Inflammatory macrophage treated with lipopolysaccharide for 4 hours (primary cell): ENCODE results near the gene PRAMEF18.
"Not testable (repeated sequence)": the region's sequence is repeated elsewhere in the genome, so short reads cannot be mapped to it uniquely, and the experiment has no call there.

Experiments
- DNase-seq: peaks from one replicate; pipeline ENCODE4 v3.0.0-alpha.2; 2020

The PRAMEF18 gene, protein sequence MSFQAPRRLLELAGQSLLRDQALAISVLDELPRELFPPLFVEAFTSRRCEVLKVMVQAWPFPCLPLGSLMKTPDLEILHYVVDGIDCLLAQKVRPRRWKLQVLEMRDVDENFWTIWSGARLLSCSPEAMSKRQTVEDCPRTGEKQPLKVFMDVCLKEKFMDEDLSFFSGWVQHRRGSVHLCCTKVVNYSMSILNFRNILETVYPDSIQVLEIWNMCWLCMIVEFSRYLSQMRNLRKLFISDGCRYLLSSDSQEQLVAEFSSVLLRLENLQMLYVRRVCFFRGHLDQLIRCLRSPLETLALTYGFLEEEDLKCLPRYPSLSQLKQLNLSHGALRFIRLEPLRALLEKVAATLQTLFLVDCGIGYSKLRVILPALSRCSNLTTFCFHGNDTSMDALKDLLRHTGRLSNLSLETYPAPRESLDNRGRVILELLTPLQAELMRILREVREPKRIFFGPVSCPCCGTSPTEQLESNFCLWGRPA

DNA sequence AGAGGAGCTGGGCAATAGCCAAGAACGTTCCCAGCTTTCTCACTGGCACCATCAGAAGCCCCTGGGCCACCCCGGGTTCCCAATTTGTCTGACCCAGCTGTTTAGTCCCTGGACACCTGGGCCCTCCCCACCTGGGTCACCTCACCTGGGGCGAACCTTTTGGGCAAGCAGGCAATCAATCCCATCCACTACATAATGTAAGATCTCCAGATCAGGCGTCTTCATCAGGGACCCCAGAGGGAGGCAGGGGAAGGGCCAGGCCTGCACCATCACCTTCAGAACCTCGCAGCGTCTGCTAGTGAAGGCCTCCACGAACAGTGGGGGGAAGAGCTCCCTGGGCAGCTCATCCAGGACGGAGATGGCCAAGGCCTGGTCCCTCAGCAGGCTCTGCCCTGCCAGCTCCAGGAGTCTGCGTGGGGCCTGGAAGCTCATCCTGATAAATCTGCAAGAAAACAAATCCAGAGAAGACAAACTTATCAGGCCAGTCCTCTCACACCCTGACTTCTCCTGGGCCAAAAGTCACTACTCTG lies at the start of gene PRAMEF18:
Gene PRAMEF18, minus strand, starts transcription at position 480 of the 530 bp plus-strand sequence. Its CDS starts 48 bp downstream, at position 432.
- not testable (repeated sequence) for DNase-seq

DNA sequence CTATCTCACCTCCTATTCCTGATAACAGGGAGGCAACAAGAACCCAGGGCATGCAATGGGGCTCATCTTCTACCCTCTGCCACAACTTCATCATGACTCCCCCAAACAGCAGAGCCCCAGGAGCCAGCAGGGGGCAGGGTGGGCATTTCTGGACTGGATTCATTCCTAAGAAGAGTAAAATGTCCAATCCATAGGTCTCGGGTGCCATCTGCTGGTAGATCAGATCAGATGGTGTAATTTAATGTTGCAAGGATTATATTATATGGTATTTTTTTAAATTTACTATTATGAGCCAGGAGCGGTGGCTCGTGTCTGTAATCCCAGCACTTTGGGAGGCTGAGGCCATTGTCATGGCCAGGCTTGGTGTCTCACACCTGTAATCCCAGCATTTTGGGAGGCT lies 39.2 kb upstream of the PRAMEF18 start:
- not testable (repeated sequence) for DNase-seq

DNA sequence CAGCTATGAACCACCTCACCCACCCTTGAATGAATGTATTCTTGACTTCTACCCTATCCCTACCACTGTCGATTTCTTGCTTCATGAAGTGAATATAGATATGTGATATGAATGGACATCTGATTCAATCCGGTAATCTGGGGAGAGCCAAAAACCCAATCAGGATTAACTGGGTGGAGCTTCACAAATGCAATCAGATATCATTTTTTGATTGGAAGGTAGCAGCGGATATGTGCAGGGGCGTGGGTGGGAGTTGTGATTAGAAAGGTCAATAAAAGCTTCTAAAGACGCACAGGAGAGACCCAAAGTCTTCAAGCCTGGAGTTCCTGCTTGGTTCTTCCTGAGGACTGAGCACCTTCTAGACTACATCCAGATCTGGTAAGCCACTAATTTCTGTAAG lies 27.9 kb upstream of the PRAMEF18 start, which contains the start of gene PRAMEF5:
Gene PRAMEF5, plus strand, starts transcription at position 301 of the 400 bp plus-strand sequence. CDS start 5,071 bp downstream, outside the sequence.
- DNase-seq: not testable (repeated sequence)

DNA sequence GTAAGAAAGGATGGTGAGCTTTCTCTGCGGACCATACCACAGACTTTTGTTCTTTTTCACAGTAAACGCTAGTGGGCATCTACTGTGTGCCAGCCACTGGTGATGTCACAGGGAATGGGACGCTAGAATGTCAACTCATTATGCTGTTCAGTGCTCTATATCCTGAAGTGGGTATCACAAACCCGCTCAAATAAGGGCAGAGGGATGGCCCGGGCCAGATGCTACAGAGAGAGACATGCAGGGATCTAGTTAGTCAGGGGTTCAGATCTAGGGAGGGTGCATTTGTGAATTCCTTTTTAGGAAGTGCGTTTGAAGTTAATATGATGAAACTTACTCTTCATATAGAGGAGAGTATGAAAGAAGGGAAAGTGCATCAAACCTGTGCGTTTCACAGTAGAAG lies 21.2 kb upstream of the PRAMEF18 start:
- DNase-seq: not testable (repeated sequence)

DNA sequence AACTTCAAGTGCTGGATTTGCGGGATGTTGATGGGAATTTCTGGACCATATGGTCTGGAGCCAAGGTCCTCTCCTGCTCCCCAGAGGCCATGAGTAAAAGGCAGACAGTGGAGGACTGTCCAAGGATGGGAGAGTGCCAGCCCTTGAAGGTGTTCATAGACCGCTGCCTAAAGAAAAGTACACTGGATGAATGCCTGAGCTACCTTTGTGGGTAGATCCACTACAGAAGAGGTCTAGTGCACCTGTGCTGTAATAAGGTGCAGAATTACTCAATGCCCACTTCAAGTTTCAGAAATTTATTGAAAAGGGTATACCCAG lies 20.6 kb upstream of the PRAMEF18 start:
- DNase-seq: not testable (repeated sequence)

DNA sequence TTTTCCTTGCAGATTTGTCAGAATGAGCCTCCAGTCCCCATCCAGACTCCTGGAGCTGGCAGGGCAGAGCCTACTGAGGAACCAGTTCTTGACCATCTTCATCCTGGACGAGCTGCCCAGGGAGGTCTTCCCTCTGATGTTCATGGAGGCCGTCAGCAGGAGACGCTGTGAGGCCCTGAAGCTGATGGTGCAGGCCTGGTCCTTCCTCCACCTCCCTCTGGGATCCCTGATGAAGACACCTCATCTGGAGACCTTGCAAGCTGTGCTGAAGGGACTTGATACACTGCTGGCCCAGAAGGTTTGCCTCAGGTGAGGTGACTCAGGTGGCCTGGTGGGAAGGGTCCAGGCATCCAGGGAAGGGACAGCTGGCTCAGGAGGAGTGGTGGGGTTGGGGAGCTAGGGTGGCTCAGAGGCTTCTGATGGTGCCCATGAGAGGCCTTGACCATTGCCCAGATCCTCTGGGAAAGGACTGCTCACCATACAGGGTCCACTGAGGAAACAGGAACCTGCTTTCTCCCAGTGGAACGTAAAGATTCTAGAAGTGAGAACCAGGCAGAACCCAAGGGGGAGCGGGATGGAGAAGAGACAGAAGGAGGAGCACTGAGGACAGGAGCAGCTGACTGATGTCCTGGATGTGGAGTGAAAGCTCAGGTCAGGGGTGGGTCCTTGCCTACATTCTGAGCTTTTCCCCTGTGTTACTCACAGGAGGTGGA lies 20.0 kb upstream of the PRAMEF18 start:
- not testable (repeated sequence) for DNase-seq

DNA sequence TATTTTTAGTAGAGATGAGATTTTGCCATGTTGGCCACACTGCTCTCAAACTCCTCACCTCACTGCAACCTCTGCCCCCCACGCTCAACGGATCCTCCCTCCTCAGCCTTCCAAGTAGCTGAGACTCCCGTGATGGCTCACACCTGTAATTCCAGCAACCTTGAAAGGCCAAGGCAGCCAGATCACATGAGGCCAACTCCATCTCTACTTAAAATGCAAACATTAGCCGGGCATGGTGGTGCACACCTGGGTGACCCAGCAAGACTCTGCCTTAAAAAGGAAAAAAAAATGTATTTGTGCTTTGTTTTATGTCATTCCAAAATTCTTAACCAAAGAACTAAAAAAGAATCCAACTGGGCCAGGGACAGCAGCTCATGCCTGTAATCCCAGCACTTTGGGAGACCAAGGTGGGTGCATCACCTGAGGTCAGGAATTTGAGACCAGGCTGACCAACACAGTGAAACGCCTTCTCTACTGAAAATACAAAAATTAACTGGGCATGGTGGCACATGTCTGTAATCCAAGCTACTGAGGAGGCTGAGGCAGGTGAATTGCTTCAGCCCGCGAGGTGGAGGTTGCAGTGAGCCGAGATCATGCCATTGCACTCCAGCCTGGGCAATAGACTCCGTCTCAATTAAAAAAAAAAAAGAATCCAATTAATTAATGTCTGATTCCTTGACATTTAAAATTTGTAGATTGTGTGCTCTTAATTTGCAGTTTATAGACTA lies 17.7 kb upstream of the PRAMEF18 start:
- not testable (repeated sequence) for DNase-seq

DNA sequence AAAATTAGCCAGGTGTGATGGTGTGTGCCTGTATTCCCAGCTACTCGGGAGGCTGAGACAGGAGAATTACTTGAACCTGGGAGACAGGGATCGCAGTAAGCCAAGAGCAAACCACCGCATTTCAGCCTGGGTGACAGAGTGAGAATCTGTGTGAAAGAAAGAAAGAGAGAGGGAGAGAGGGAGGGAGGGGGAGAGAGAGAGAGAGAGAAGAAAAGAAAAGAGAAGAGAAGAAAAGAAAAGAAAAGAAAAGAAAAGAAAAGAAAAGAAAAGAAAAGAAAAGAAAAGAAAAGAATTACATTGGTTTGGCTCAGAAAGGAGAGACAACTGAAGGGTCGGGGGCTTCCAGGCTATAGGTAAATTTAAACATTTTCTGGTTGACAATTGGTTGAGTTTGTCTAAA lies 13.7 kb upstream of the PRAMEF18 start:
- DNase-seq: not testable (repeated sequence)

DNA sequence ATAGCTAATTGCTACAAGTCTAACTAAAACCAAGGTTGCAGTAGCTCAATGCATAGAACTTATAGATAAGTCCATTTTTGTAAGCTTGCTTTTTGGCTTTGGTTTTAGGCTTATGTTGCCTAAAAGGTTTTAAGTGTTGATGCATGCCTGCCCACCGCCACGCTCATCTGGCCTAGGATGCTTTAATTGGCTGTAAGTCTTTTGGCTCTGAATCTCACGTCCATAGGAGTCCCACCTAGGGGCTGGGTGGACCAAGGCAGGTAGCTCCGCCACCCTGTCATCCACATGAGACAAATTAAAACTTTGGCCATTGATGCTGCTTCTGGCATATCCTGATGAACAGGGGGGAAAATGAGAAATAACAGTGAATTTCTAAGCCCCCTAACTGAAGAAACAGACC lies 11.6 kb upstream of the PRAMEF18 start:
- DNase-seq: not testable (repeated sequence)

DNA sequence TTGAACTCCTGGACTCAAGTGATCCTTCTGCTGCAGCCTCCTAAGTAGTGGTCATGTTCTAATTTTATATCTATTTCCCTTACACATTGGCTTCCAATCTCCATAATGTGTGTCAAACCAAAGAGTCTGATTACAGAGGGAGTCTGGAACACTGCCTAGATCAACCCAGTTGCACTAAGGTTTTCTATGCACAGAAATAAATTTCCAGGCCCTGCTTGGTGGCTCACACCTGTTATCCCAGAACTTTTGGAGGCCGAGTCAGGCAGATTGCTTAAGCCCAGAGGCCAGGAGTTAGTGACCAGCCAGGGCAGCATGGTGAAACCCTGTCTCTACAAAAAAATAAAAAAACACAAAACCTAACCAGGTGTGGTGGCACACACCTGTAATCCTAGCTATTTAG lies 8.1 kb upstream of the PRAMEF18 start:
- DNase-seq: not testable (repeated sequence)

DNA sequence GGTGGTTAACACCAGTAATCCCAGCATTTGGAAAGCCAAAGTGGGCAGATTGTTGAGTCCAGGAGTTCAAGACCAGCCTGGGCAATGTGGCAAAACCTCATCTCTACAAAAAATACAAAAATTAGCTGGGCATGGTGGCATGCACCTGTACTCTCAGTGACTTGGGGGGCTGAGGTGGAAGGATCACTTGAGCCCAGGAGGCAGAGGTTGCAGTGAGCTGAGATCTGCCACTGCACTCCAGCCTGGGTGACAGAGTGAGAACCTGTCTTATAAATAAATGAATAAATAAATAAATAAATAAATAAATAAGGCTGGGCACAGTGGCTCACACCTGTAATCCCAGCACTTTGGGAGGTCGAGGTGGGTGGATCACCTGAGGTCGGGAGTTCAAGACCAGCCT lies 6.1 kb upstream of the PRAMEF18 start:
- not testable (repeated sequence) for DNase-seq

DNA sequence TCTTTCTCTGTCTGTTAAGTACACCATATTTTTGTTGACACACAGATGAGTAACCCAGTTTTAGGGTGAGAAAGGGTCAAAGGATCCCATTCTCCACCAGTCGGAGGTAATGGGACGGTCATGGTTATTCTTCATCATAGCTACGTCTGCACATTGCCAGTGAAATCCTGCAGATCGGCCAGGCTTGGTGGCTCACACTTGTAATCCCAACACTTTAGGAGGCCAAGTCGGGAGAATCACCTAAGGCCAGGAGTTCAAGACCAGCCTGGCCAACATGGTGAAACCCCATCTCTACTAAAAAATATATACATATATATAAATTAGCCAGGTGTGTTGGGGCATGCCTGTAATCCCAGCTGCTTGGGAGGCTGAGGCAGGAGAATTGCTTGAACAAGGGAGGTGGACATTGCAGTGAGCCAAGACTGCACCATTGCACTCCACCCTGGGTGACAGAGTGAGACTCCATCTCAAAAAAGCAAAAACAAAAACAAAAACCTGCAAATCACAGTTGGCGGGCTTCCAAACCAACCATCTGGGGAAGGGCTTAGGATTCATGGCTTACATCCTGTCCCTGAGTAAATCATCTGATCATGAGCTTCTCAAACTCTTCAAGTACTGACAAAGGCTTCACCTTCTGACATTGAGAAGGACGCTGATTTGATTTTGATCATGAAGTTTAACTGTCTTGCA lies 5.3 kb upstream of the PRAMEF18 start:
- DNase-seq: not testable (repeated sequence)

DNA sequence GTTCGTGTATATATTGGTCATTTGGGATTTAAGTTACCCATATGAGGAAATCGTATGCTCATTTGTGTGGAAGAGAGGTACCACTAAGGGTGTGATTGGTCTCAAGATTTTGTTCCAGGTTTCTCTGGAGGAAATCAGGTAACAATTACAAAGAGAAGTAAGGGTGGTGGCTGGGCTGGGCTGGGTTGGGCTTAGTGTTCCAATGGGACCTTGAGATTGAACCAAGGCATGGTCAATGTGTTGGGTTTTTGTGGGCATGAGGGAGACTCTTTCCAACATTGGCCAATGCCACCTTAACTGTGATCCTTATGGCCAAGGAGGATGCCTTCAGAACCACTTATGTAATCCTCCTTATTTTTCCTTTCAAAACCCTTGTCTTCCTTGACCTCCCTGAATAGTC lies 4.6 kb upstream of the PRAMEF18 start:
- not testable (repeated sequence) for DNase-seq

DNA sequence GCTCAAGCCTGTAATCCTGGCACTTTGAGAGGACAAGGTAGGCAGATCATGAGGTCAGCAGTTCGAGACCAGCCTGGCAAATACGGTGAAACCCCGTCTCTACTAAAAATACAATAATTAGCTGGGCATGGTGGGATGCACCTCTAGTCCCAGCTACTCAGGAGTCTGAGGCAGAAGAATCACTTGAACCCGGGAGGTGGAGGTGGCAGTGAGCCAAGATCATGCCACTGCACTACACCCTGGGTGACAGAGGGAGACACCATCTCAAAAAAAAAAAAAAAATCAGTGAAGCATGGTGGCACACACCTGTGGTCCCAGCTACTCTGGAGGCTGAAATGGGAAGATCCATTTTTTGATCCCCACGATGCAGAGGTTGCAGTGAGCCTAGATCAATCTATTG lies 4.1 kb upstream of the PRAMEF18 start:
- DNase-seq: not testable (repeated sequence)

DNA sequence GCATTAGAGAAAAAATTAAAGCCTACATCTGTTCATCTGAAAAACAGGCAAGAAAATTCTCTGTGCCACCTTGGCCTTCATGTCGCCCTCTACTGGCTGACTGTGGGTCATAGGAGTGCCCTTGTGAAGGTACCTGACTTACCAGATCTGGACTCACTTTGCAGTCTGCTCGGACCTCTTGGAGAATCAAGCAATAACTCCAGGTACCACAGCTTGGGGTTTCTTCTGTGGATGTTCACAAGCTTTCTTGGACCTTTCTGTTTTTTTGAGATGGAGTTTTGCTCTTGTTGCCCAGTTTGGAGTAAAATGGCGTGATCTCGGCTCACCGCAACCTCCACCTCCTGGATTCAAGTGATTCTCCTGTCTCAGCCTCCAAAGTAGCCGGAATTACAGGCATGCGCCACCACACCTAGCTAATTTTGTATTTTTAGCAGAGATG lies 2.4 kb upstream of the PRAMEF18 start:
- peak; percentile 27 for DNase-seq

DNA sequence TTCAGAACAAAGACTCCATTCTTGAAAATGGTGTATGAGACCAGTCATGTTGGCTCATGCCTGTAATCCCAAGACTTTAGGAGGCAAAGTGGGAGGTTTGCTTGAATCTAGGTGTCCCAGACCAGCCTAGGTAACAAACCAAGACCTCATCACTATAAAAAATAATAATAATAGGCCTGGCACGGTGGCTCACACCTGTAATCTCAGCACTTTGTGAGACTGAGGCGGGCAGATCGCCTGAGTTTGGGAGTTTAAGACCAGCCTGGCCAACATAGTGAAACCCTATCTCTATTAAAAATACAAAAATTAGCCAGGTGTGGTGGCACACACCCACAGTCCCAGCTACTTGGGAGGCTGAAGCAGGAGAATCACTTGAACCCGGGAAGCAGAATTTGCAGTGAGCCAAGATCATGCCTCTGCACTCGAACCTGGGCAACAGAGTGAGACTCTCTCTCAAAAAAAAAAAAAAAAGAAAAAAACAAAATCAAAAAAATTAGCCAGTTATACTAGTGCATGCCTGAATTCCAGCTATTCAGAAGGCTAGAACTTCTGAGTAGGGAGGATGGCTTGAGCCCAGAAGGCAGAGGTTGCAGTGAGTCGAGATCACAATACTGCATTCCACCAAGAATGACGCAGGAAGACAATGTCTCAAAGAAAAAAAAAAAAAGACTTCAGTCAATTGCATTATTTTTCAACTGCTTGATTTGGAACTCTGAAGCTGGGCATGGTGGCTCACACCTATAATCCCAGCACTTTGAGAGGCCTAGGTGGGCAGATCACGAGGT lies 1.5 kb upstream of the PRAMEF18 start:
- not testable (repeated sequence) for DNase-seq

DNA sequence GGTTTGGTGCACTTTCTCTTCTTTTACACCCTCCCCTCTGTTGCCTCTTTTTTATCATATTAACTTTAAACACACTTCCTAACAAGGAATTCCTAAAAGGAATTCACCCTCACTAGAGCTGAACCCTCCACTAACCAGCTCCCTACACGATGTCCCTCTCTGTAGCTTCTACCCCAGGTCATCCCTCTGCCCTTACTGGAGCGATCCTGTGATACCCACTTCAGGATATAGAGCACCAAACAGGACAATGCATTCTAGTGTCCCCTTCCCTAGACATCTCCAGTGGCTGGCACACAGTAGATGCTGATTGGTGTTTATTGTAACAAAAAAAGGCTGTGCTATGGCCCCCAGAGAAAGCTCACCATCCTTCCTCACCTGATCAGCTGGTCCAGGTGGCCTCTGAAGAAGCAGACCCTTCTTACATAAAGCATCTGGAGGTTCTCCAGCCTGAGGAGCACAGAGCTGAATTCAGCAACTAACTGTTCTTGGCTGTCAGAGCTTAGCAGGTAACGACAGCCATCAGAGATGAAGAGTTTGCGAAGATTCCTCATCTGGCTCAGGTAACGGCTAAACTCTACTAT lies 1.4 kb downstream of the PRAMEF18 start:
- DNase-seq: no peak

DNA sequence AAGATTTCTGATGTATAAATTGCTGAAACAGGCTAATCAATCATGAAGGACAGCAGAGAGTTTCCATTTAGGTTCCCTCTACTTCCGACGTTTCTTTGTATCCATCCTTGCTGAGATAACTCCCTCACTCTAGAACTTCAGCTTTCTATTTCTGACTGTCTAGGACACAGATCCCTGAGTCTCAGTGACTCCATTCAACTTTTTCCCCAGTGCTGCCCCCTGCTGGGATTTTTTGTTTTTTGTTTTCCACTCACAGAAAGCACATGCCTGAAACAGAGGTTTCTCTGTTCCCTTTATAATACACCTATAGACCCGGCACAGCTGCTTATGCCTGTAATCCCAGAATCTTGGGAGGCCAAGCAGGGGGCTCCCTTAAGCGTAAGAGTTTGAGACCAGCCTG lies 3.2 kb downstream of the PRAMEF18 start:
- DNase-seq: not testable (repeated sequence)

DNA sequence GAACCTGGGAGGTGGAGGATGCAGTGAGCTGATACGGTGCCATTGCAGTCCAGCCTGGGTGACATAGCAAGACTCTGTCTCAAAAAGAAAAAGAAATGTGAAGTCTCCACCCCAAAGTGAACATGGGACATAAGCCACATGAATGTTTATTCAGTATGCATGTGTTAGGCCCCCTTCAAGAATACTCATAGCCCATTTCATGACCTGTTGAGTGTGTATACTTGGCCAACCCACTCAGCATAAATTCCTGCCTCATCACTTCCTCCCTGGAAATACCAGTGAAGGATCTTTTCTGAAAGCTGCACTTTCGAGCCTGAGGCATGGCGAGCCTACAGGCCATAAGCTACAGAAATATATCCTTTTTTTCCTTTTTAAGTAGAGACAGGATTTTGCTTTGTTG lies 6.8 kb downstream of the PRAMEF18 start:
- not testable (repeated sequence) for DNase-seq

DNA sequence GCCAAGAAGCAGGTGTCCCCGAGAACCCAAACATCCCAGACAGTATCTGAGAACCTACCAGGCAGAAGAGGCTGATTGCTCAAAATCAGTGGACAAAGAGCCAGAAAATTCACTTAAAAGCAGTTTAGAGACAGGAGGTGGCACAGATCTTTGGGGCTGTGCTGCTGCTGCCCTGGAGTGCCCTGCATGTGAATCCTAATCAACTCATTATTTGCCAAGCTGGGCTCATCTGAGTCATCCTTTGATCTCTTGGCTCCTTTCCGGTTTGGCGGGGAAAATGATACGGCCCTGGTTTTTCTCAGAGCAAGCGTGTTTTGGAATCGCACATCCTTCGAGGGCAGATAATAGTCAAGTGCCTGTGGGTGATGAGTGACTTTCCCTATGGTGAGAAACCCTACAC lies 9.3 kb downstream of the PRAMEF18 start:
- not testable (repeated sequence) for DNase-seq

DNA sequence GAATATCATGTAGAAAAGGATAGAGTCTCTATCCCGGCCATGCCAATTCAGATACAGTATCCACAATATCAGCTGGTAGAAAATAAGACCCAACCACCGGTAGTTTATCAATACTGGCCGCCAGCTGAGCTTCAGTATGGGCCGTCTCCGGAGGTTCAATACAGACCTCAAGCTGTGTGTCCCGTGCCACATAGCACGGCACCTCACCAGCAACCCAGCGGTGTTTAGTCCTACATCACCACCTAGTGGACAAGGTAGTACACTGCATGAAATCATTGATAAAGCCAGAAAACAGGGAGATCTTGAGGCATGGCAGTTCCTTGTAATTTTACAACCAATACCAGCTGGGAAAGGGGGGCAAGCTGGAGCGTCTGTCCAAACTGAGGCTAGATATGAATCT lies 17.2 kb downstream of the PRAMEF18 start:
- not testable (repeated sequence) for DNase-seq
